K562 (cell line): ENCODE data around the gene TAF15.

Source experiments
- CHCHD3 ChIP-seq: fragments of 250-450 bp; sonication (Bioruptor Pico); IDR thresholded peaks from 2 replicates; pipeline ENCODE4 v2.1.2; 2022; ENCODE audit warnings: mild to moderate bottlenecking
- ELF1 ChIP-seq: fragments of 200-800 bp; sonication (Bioruptor generic); IDR thresholded peaks from 2 replicates; pipeline ENCODE4 v1.6.1; 2016; ENCODE audit warnings: missing genetic modification characterization, missing compliant biosample characterization
- KLF10 ChIP-seq: fragments of 250-450 bp; sonication (Bioruptor Pico); IDR thresholded peaks from 2 replicates; pipeline ENCODE4 v1.6.1; 2021; ENCODE audit warnings: matching md5 sums
- MXI1 ChIP-seq: IDR thresholded peaks from 2 replicates; pipeline ENCODE4 v1.6.1; 2011; ENCODE audit warnings: low read depth, mild to moderate bottlenecking, improper control_type of control experiment, low read length
- ZNF780A ChIP-seq: fragments of 250-450 bp; sonication (Bioruptor Pico); IDR thresholded peaks from 2 replicates; pipeline ENCODE4 v1.5.0; 2021; ENCODE audit warnings: mild to moderate bottlenecking
- TF ChIP-seq, protein P1 (sequence below): sonication (generic); formaldehyde crosslinking; IDR thresholded peaks from 2 replicates; pipeline ENCODE4 v1.9.0; 2022; ENCODE audit warnings: mild to moderate bottlenecking, missing genetic modification reagents

DNA sequence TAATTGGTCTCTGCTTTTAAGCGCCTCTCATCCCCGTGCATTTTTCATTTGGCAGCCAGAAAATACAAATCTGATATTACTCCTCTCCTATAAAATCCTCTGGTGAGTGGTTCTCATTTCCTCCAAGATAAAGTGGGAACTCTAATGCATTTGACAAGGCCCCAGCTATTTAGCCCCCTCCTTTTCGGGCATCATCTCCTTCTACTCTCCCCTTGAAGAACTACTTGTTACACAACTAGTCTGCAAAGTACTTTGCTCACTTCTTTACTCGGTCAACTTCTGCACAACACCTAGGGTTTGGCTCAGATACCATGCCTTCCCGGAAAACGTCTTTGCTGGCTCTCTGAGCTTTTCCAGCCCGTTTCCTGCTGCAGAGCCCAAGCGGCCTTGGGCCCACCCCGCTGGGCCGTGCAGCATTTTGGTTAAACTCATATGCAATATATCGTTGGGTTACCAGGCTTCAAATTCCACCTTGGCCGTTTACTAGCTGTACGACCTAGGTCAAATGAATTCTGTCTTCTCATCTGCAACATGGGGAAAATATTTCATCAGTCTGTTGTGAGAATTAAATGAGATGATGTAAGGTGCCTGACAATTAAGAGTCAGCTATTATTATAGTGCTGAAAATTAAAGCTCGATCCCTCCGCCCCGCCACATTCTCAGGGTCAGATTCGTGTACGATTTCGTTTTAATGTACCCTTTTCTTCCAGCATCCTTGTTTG is 883 bp upstream of the TAF15 start:
- TF ChIP-seq ELF1 = no peak
- no peak for TF ChIP-seq KLF10 (CRISPR knock-in tag)
- no peak for TF ChIP-seq CHCHD3 (CRISPR knock-in tag)
- TF ChIP-seq ZNF780A (CRISPR knock-in tag) = no peak
- TF ChIP-seq, protein P1, sequence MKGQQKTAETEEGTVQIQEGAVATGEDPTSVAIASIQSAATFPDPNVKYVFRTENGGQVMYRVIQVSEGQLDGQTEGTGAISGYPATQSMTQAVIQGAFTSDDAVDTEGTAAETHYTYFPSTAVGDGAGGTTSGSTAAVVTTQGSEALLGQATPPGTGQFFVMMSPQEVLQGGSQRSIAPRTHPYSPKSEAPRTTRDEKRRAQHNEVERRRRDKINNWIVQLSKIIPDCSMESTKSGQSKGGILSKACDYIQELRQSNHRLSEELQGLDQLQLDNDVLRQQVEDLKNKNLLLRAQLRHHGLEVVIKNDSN (CRISPR knock-in tag) = no peak
- no peak for TF ChIP-seq MXI1
